NOMO-1 treated with DMSO at 0.1 percent for 48 hours (cell line): ENCODE results near the gene ASB16.

ENCODE experiments used
- DNase-seq: peaks from one replicate; lab custom pipeline; 2025; ENCODE audit not compliant: unreplicated experiment; lab: John Stamatoyannopoulos, UW

Gene ASB16

GRCh38 chr17:44207743-44208142 lies 37.2 kb downstream of the ASB16 start:
- no peak for DNase-seq

- no peak for DNase-seq
Observed at GRCh38 chr17:44209786-44210341, 39.4 kb downstream of the ASB16 start.

GRCh38 chr17:44210342-44211192 lies 40.1 kb downstream of the ASB16 start:
- peak; percentile 89 for DNase-seq

GRCh38 chr17:44211281-44212265 lies 41.1 kb downstream of the ASB16 start:
- no peak for DNase-seq

- DNase-seq: no peak
Observed at GRCh38 chr17:44212507-44213402, 42.3 kb downstream of the ASB16 start.

GRCh38 chr17:44213403-44214229 lies 43.1 kb downstream of the ASB16 start:
- no peak for DNase-seq

GRCh38 chr17:44214230-44214494 lies 43.7 kb downstream of the ASB16 start:
- no peak for DNase-seq

GRCh38 chr17:44214896-44215295 lies 44.4 kb downstream of the ASB16 start:
- no peak for DNase-seq

- DNase-seq: peak; percentile 22
Observed at GRCh38 chr17:44216173-44216572, 45.7 kb downstream of the ASB16 start.

GRCh38 chr17:44216694-44217093 lies 46.2 kb downstream of the ASB16 start:
- DNase-seq: no peak

- DNase-seq: no peak
Observed at GRCh38 chr17:44217738-44218343, 47.3 kb downstream of the ASB16 start.

GRCh38 chr17:44218344-44219107 lies 48.0 kb downstream of the ASB16 start:
- DNase-seq: peak; percentile 81

- peak; percentile 52 for DNase-seq
Observed at GRCh38 chr17:44219108-44219615, 48.7 kb downstream of the ASB16 start.

- peak; percentile 25 for DNase-seq
Observed at GRCh38 chr17:44219616-44220212, 49.2 kb downstream of the ASB16 start, which contains the start of gene UBTF. TSS of gene UBTF (minus strand) at chr17:44219675. CDS start at chr17:44218229, 1,446 bp downstream.

- peak; percentile 43 for DNase-seq
Observed at GRCh38 chr17:44220213-44221083, 49.9 kb downstream of the ASB16 start.

GRCh38 chr17:44221084-44221861 lies 50.8 kb downstream of the ASB16 start:
- DNase-seq: peak; percentile 65
